Gastrocnemius medialis (tissue), 4 donors: ENCODE data around the gene EPS15. TPM values are rescaled to one million over a fixed set of nuclear protein-coding genes. Genes with fewer than 3 reads are reported as not detected.

Experiments
- ATAC-seq, 2 donors: fragments of 150-250 bp; one replicate each; pipeline ENCODE4 v1.9.1; 2016
- DNase-seq, 2 donors: peaks; one replicate each; pipeline ENCODE4 v3.0.0-alpha.2; 2019
- H3K27ac ChIP-seq, 4 donors: fragments of 200-600 bp; sonication (generic); 1 replicate in 1 of 4; 2 replicates in 3 of 4; pipeline ENCODE4 v1.5.1; 2016 to 2018; ENCODE audit warnings: mild to moderate bottlenecking in 2 of 4, moderate library complexity in 1 of 4
- H3K27me3 ChIP-seq, 3 donors: fragments of 200-600 bp; sonication (generic) in 2 of 3; 1 replicate in 1 of 3; 2 replicates in 2 of 3; pipeline versions ENCODE4 v1.5.1 to v1.6.0; 2016 to 2019; ENCODE audit warnings: mild to moderate bottlenecking in 1 of 3, moderate library complexity in 1 of 3
- H3K36me3 ChIP-seq, 2 donors: fragments of 200-600 bp; sonication (generic) in 1 of 2; one replicate each; pipeline ENCODE4 v1.5.1; 2017 to 2018
- H3K4me1 ChIP-seq, 2 donors: fragments of 200-600 bp; sonication (generic) in 1 of 2; one replicate each; pipeline ENCODE4 v1.5.1; 2016 to 2017; ENCODE audit warnings: mild to moderate bottlenecking in 2 of 2
- H3K4me3 ChIP-seq, 4 donors: fragments of 200-600 bp; sonication (generic) in 3 of 4; 1 replicate in 1 of 4; 2 replicates in 3 of 4; pipeline ENCODE4 v1.5.1; 2016 to 2019; ENCODE audit warnings: mild to moderate bottlenecking in 2 of 4
- H3K9me3 ChIP-seq, 3 donors: fragments of 200-600 bp; sonication (generic) in 2 of 3; 1 replicate in 1 of 3; 2 replicates in 2 of 3; pipeline ENCODE4 v1.5.1; 2016 to 2019
- POLR2A ChIP-seq, 2 donors: fragments of 450-650 bp; IDR thresholded peaks; one replicate each; pipeline ENCODE4 v1.6.1; 2017; ENCODE audit warnings: antibody characterized with exemption in 2 of 2, mild to moderate bottlenecking in 2 of 2, moderate library complexity in 2 of 2
- in situ Hi-C, 4 donors: fragments of 200-750 bp; cut with MboI; loops; one replicate each; pipeline versions ENCODE4 v1.15.0 to v1.8.0; 2017; ENCODE audit warnings: low sequenced_read_pairs in 4 of 4
- intact Hi-C: fragments of 100-400 bp; cut with DNase I; formaldehyde crosslinking; loops from one replicate; pipeline ENCODE4 v1.15.1; 2023; ENCODE audit warnings: low total_unique reads
- total RNA-seq, 4 donors: library from RNA; depleted of rRNA; stranded (reverse); fragments of >200 nt; gene quantifications; one replicate each; pipeline versions ENCODE4 v1.1.0 to v1.2.3, GENCODE V29; 2016
- TF ChIP-seq, protein P1 (sequence below), 5 experiments: fragments of 450-650 bp in 3 of 5; fragments of 200-600 bp in 2 of 5; sonication (generic) in 2 of 5; IDR thresholded peaks in 4 of 5; conservative IDR thresholded peaks in 1 of 5; 1 replicate in 4 of 5; 2 replicates in 1 of 5; pipeline ENCODE4 v1.5.1; 2016 to 2019; ENCODE audit warnings: antibody characterized with exemption in 5 of 5, mild to moderate bottlenecking in 3 of 5, moderate library complexity in 3 of 5

EPS15 gene
- total RNA-seq, 4 donors from 2014 or later, result 44.8 to 121 (median 71.0) TPM

GRCh38 chr1:51385776-51386175, 133.3 kb downstream of the EPS15 start:
- no peaks in the 10 kb centered on the region for H3K4me1 ChIP-seq
- TF ChIP-seq POLR2A (IDR thresholded peaks at IDR 0.05), result no peak
- TF ChIP-seq, protein P1, sequence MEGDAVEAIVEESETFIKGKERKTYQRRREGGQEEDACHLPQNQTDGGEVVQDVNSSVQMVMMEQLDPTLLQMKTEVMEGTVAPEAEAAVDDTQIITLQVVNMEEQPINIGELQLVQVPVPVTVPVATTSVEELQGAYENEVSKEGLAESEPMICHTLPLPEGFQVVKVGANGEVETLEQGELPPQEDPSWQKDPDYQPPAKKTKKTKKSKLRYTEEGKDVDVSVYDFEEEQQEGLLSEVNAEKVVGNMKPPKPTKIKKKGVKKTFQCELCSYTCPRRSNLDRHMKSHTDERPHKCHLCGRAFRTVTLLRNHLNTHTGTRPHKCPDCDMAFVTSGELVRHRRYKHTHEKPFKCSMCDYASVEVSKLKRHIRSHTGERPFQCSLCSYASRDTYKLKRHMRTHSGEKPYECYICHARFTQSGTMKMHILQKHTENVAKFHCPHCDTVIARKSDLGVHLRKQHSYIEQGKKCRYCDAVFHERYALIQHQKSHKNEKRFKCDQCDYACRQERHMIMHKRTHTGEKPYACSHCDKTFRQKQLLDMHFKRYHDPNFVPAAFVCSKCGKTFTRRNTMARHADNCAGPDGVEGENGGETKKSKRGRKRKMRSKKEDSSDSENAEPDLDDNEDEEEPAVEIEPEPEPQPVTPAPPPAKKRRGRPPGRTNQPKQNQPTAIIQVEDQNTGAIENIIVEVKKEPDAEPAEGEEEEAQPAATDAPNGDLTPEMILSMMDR (IDR thresholded peaks at IDR 0.05 in 4 of 5, conservative IDR thresholded peaks at IDR 0.05 in 1 of 5), result no peak
- DNase-seq (no peak), ATAC-seq (no peak)
- no peak overlapping the region for H3K4me3 ChIP-seq
- no peak overlapping the region for H3K27ac ChIP-seq
- in situ Hi-C loops (no loop called here), intact Hi-C loops (no loop called here)
- H3K27me3 ChIP-seq, result no peaks in the 10 kb centered on the region
- H3K9me3 ChIP-seq, result no peaks in the 10 kb centered on the region
- H3K36me3 ChIP-seq, result peaks cover 0 to 14% of the 10 kb centered on the region in 2 donors

GRCh38 chr1:51381964-51382363, 137.1 kb downstream of the EPS15 start:
- Histone ChIP-seq H3K9me3 (no peaks in the 10 kb centered on the region), H3K36me3 (peaks cover 0 to 25% of the 10 kb centered on the region in 2 donors), H3K4me1 (no peaks in the 10 kb centered on the region), H3K27ac (no peak overlapping the region), H3K27me3 (no peaks in the 10 kb centered on the region), H3K4me3 (no peak overlapping the region)
- in situ Hi-C loops, result no loop called here
- DNase-seq, result no peak
- TF ChIP-seq, protein P1 (IDR thresholded peaks at IDR 0.05 in 4 of 5, conservative IDR thresholded peaks at IDR 0.05 in 1 of 5), result no peak
- TF ChIP-seq POLR2A (IDR thresholded peaks at IDR 0.05), result no peak
- ATAC-seq, result no peak
- intact Hi-C loops, result no loop called here

DNA sequence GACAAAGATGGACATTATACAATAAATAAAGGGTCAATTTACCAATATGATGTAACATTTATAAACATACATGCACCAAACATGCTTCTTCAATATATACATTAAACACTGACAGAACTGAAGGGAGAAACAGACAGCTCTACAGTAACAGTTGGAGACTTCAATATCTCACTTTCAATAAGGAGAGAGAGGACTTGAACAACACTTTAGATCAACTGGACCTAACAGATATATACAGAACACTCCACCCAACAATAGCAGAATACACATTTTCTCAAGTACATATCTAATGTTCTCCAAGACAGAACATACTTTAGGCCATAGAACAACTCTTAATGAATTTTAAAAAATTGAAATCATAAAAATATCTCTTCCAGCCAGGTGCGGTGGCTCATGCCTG, 138.1 kb downstream of the EPS15 start:
- in situ Hi-C loops (no loop called here), intact Hi-C loops (no loop called here)
- no peaks in the 10 kb centered on the region for H3K9me3 ChIP-seq
- no peak overlapping the region for H3K27ac ChIP-seq
- H3K4me1 ChIP-seq, result no peaks in the 10 kb centered on the region
- no peak overlapping the region for H3K4me3 ChIP-seq
- DNase-seq, result no peak
- H3K36me3 ChIP-seq, result peaks cover 0 to 28% of the 10 kb centered on the region in 2 donors
- ATAC-seq, result no peak
- TF ChIP-seq POLR2A (IDR thresholded peaks at IDR 0.05), result no peak
- TF ChIP-seq, protein P1 (IDR thresholded peaks at IDR 0.05 in 4 of 5, conservative IDR thresholded peaks at IDR 0.05 in 1 of 5), result no peak
- H3K27me3 ChIP-seq, result no peaks in the 10 kb centered on the region

DNA sequence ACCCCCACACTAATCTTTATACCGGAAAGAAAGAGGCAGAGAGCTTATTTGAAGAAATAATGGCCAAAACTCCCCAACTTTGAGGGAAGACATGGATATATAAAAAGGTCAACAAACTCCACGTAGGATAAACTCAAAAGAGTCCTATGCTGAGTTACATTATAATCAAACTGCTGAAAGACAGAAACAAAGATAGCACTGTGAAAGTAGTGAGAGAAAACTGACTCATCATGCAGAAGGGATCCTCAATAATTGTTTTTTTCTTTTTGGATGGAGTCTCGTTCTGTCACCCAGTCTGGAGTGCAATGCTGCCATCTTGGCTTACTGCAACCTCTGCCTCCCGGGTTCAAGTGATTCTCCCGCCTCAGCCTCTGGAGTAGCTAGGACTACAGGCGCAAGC, 140.2 kb downstream of the EPS15 start:
- H3K27ac ChIP-seq, result no peak overlapping the region
- intact Hi-C loops (no loop called here), in situ Hi-C loops (no loop called here)
- no peaks in the 10 kb centered on the region for H3K4me1 ChIP-seq
- no peak overlapping the region for H3K4me3 ChIP-seq
- ATAC-seq (no peak), DNase-seq (no peak)
- no peaks in the 10 kb centered on the region for H3K9me3 ChIP-seq
- peaks cover 0 to 22% of the 10 kb centered on the region in 2 donors for H3K36me3 ChIP-seq
- TF ChIP-seq POLR2A (IDR thresholded peaks at IDR 0.05), result no peak
- TF ChIP-seq, protein P1 (IDR thresholded peaks at IDR 0.05 in 4 of 5, conservative IDR thresholded peaks at IDR 0.05 in 1 of 5), result no peak
- no peaks in the 10 kb centered on the region for H3K27me3 ChIP-seq

GRCh38 chr1:51373898-51374297, 145.2 kb downstream of the EPS15 start:
- ATAC-seq, result no peak
- DNase-seq, result no peak
- Histone ChIP-seq H3K27ac (no peak overlapping the region), H3K9me3 (no peaks in the 10 kb centered on the region), H3K4me1 (no peaks in the 10 kb centered on the region), H3K36me3 (peaks cover 0 to 31% of the 10 kb centered on the region in 2 donors), H3K27me3 (no peaks in the 10 kb centered on the region), H3K4me3 (no peak overlapping the region)
- in situ Hi-C loops, result no loop called here
- intact Hi-C loops, result no loop called here
- no peak for TF ChIP-seq POLR2A (IDR thresholded peaks at IDR 0.05)
- TF ChIP-seq, protein P1 (IDR thresholded peaks at IDR 0.05 in 4 of 5, conservative IDR thresholded peaks at IDR 0.05 in 1 of 5), result no peak
